IPS-18a (cell line): Measurements from ENCODE around the gene CDV3.

ENCODE experiments used
- H3K27ac ChIP-seq: one replicate; pipeline ENCODE4 v1.5.1; 2013; ENCODE audit warnings: low read length
- H3K27me3 ChIP-seq: one replicate; pipeline ENCODE4 v1.6.1; 2013; ENCODE audit warnings: mild to moderate bottlenecking, low read length; ENCODE audit not compliant: control insufficient read depth, insufficient read depth
- H3K36me3 ChIP-seq: one replicate; pipeline ENCODE4 v1.6.1; 2013; ENCODE audit warnings: low read depth, low read length; ENCODE audit not compliant: control insufficient read depth
- H3K4me1 ChIP-seq: one replicate; pipeline ENCODE4 v1.6.1; 2013; ENCODE audit warnings: low read depth, low read length; ENCODE audit not compliant: control insufficient read depth
- H3K4me3 ChIP-seq: one replicate; pipeline ENCODE4 v1.5.1; 2013; ENCODE audit warnings: low read length
- H3K9ac ChIP-seq: one replicate; pipeline ENCODE4 v1.6.1; 2013; ENCODE audit warnings: mild to moderate bottlenecking, low read length, moderate library complexity
- H3K9me3 ChIP-seq: one replicate; pipeline ENCODE4 v1.6.1; 2013; ENCODE audit warnings: low read depth, low read length; ENCODE audit not compliant: control insufficient read depth

Gene CDV3

DNA sequence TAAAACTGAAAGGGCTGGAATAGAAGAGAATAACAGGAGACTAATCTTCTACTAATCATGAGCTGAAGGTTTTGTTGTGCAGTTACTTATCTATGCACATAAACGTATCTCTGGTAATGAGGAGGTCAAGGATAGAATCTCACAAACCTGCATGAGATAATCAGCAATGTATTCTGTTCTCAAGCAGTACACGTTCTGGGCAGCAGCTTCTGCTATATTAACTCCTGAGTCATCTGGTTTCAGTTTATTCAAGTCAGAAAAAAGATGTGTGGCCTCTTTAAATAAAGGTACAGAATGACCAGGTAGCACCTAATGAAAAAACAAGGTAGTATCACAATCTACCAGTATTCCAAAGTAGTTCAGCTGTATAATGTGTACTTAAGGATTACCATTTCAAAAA is 34.9 kb downstream of the CDV3 start:
- H3K27ac ChIP-seq = no peak overlapping the region
- no peak overlapping the region for H3K9ac ChIP-seq
- H3K4me3 ChIP-seq = no peak overlapping the region
- no peaks in the 10 kb centered on the region for H3K9me3 ChIP-seq
- H3K4me1 ChIP-seq = no peaks in the 10 kb centered on the region
- peaks cover 63% of the 10 kb centered on the region for H3K36me3 ChIP-seq
- H3K27me3 ChIP-seq = no peaks in the 10 kb centered on the region

DNA sequence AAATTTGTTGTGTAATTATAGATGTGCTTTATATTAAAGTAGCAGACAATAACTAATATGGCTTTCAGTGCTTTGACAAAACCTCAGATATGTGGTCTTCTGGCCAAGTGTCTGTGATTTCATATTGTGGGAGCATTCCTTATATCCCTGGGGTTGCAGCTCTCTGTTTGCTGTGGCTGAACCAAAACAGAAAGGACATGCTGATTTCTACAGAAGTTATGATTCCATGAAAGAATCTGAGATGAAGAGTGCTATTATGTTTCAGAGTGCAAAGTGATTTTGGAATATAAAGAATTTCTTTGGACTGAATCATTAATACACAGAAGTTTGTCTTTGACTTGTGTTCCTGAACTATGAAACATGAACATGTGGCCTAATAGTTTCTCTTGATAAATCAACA is 36.5 kb downstream of the CDV3 start:
- Histone ChIP-seq H3K36me3 (peaks cover 63% of the 10 kb centered on the region), H3K9me3 (no peaks in the 10 kb centered on the region), H3K27me3 (no peaks in the 10 kb centered on the region), H3K4me3 (no peak overlapping the region), H3K9ac (no peak overlapping the region), H3K4me1 (no peaks in the 10 kb centered on the region), H3K27ac (no peak overlapping the region)

DNA sequence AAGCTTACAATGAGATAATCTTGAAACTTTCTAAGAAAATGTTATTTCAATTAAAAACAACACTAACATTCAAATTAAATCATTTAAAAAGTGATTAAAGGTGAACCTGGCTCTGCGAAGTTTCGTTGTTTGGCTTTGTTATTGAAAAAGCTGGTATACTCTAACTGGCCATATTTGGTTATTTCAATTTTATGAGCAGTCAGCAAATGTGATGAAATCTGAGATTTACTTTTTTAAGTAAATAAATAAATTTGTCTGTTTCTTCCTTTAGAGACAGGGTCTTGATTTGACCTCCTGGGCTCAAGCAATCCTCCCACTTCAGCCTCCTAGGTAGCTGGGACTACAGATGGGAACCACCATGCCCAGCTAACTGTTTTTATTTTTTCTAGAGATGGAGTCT is 38.0 kb downstream of the CDV3 start:
- no peaks in the 10 kb centered on the region for H3K9me3 ChIP-seq
- H3K36me3 ChIP-seq = peaks cover 69% of the 10 kb centered on the region
- H3K27me3 ChIP-seq = no peaks in the 10 kb centered on the region
- H3K27ac ChIP-seq = no peak overlapping the region
- no peaks in the 10 kb centered on the region for H3K4me1 ChIP-seq
- H3K9ac ChIP-seq = no peak overlapping the region
- H3K4me3 ChIP-seq = no peak overlapping the region

DNA sequence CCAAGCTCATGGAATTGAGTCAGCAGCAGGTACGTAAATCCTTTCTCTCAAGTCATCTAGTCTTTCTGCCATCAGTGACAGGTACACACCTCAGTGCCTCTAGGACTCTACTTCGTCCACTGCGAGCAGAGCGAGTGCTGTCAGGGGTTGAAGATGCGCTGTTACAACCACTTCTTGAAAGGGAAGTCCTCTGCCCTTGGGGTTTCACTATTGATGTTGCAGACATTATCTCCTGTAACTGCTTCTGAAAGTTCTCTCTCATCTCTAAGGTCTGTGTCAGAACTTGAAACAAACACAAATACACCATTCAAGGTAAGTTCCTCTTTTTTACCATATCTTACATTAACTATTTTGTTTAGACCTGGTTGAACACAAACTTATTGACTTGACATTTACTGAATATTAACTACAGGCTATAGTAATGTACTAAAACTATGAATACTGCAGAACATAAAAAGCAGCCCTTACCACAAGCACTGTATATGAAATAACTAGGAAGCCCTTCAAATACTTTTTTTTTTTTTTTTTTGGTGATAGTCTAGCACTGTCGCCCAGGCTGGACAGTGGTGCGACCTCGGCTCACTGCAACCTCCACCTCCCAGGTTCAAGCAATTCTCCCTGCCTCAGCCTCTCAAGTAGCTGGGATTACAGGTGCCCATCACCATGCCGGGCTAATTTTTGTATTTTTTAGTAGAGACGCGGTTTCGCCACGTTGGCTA is 46.7 kb downstream of the CDV3 start:
- H3K27me3 ChIP-seq = no peaks in the 10 kb centered on the region
- H3K4me1 ChIP-seq = no peaks in the 10 kb centered on the region
- peaks cover 78% of the 10 kb centered on the region for H3K36me3 ChIP-seq
- no peak overlapping the region for H3K4me3 ChIP-seq
- H3K27ac ChIP-seq = no peak overlapping the region
- H3K9me3 ChIP-seq = no peaks in the 10 kb centered on the region
- H3K9ac ChIP-seq = no peak overlapping the region

DNA sequence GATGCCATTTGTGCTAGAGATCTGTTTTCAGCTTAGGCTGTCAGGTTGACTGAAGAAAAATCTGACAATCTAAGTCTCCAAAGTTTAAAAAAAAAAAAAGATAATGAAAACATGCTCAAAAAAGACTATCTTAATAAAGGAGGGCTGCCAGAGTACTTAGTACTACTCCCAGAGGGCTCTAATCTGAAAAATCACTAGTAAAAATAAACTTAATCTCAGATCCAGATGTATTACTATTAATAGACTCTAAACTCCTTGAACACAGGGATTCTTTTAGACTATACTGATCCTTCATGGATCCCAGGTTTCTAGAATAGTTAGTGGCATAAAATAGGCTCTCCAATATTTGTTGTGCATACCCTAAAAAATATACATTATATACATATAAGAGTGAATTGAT is 54.3 kb downstream of the CDV3 start:
- H3K36me3 ChIP-seq = peaks cover 66% of the 10 kb centered on the region
- H3K9me3 ChIP-seq = no peaks in the 10 kb centered on the region
- H3K27me3 ChIP-seq = no peaks in the 10 kb centered on the region

DNA sequence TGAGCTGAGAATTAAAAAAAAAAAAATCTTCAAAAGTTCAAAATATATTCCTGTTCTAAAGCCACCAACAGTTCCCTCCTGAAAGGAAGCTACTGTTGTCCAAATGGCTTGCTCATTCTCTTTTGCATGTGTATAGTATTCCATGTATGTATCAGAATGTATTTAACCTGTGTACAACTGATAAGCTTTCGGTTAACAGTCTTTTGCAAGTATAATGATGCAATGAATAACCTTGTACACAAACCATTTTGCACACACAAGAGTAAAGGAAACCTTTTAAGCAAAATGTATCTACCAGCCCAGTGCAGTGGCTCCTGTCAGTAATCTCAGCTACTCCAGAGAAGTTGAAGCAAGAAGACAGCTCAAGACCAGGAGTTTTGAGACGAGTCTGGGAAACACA is 55.7 kb downstream of the CDV3 start:
- no peaks in the 10 kb centered on the region for H3K4me1 ChIP-seq
- H3K27ac ChIP-seq = no peak overlapping the region
- peaks cover 65% of the 10 kb centered on the region for H3K36me3 ChIP-seq
- H3K4me3 ChIP-seq = no peak overlapping the region
- H3K9me3 ChIP-seq = no peaks in the 10 kb centered on the region
- no peak overlapping the region for H3K9ac ChIP-seq
- no peaks in the 10 kb centered on the region for H3K27me3 ChIP-seq

More for the DNA sequence above, 54.3 kb downstream of the CDV3 start:
- H3K27ac ChIP-seq = no peak overlapping the region
- no peak overlapping the region for H3K9ac ChIP-seq
- H3K4me3 ChIP-seq = no peak overlapping the region
- H3K4me1 ChIP-seq = no peaks in the 10 kb centered on the region

DNA sequence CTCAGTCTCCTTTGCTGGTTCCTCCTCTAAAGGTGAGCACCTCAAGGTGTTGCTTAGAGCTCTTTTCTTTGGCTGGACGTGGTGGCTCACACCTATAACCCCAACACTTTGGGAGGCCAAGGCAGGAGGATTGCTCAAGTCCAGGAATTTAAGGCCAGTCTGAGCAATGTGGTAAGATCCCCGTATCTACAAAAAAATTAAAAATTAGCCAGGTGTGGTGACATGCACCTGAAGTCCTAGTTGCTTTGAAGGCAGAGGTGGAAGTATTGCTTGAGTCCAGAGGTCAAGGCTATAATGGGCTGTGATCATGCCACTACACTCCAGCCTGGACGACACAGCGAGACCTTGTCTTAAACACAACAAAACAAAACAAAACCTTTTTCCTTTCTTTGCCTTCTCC is 60.0 kb downstream of the CDV3 start:
- Histone ChIP-seq H3K9me3 (no peaks in the 10 kb centered on the region), H3K4me1 (no peaks in the 10 kb centered on the region), H3K27me3 (no peaks in the 10 kb centered on the region), H3K27ac (no peak overlapping the region), H3K9ac (no peak overlapping the region), H3K36me3 (peaks cover 58% of the 10 kb centered on the region), H3K4me3 (no peak overlapping the region)
